Naive thymus-derived CD8-positive, alpha-beta T cell (primary cell): ENCODE results near the gene MYO15B. TPM values are rescaled to one million over a fixed set of nuclear protein-coding genes. Genes with fewer than 3 reads are reported as not detected.
"Not testable (repeated sequence)": the region's sequence is repeated elsewhere in the genome, so short reads cannot be mapped to it uniquely, and the experiment has no call there.

ENCODE experiments used
- ATAC-seq, 2 donors: fragments of 150-1000 bp; cut with Tn5 transposase in 1 of 2; sonication (Bioruptor Pico), chemical (Tn5 transposase) in 1 of 2; 1 replicate in 1 of 2; 2 replicates in 1 of 2; pipeline ENCODE4 v1.10.0; 2021; ENCODE audit warnings: mild to moderate bottlenecking in 2 of 2, moderate library complexity in 2 of 2
- POLR2A ChIA-PET: fragments of 350-600 bp; sonication (Branson Sonifier 250); formaldehyde crosslinking; loops from one replicate; lab custom pipeline; 2021; ENCODE audit warnings: antibody characterized with exemption; lab: Charles Lee
- DNase-seq, 10 donors: peaks; one replicate each; pipeline versions ENCODE4 v3.0.0 to v3.0.0-alpha.2; 2020 to 2022
- H3K27ac Mint-ChIP-seq, 10 donors: one replicate each; pipeline ENCODE4 v1.8.0; 2020 to 2022; ENCODE audit warnings: mild to moderate bottlenecking in 10 of 10, mixed read lengths in 10 of 10, moderate library complexity in 4 of 10, inconsistent platforms in 1 of 10
- H3K27me3 Mint-ChIP-seq, 5 donors: one replicate each; pipeline ENCODE4 v1.8.0; 2021 to 2022; ENCODE audit warnings: mixed read lengths in 5 of 5
- H3K36me3 Mint-ChIP-seq, 3 donors: one replicate each; pipeline ENCODE4 v1.8.0; 2020 to 2022; ENCODE audit warnings: mixed read lengths in 3 of 3, mild to moderate bottlenecking in 2 of 3, inconsistent platforms in 1 of 3
- H3K4me1 Mint-ChIP-seq, 4 donors: one replicate each; pipeline ENCODE4 v1.8.0; 2021 to 2022; ENCODE audit warnings: mixed read lengths in 4 of 4
- H3K4me3 Mint-ChIP-seq, 10 donors: one replicate each; pipeline ENCODE4 v1.8.0; 2020 to 2022; ENCODE audit warnings: mild to moderate bottlenecking in 10 of 10, mixed read lengths in 10 of 10, moderate library complexity in 6 of 10, inconsistent platforms in 1 of 10
- H3K9me3 Mint-ChIP-seq, 9 donors: one replicate each; pipeline ENCODE4 v1.8.0; 2020 to 2022; ENCODE audit warnings: mixed read lengths in 9 of 9, mild to moderate bottlenecking in 3 of 9, inconsistent platforms in 1 of 9, moderate library complexity in 1 of 9
- polyA plus RNA-seq, 3 donors: library from polyadenylated mRNA; unstranded; fragments of 300-500 nt; fragmentation: Illumina TruSeq; gene quantifications; one replicate each; pipeline ENCODE4 v1.2.3, GENCODE V29; 2021
- total RNA-seq, 8 experiments: library from RNA in 2 of 8; stranded (reverse) in 2 of 8; gene quantifications; one replicate each; pipeline ENCODE4 v1.2.3 and lab custom pipeline; 2021 to 2026

MYO15B gene
- total and polyA plus RNA-seq, 5 experiments from 2014 or later, result 1.9 to 418 (median 3.2) TPM

- Mint-ChIP-seq H3K27me3 (no peaks in the 10 kb centered on the region), H3K4me1 (peaks cover 3 to 20% (median 11%) of the 10 kb centered on the region in 4 donors), H3K36me3 (no peaks in the 10 kb centered on the region), H3K4me3 (peak overlapping the region; percentile 67 to 95 (median 81)), H3K27ac (peak overlapping the region in 8 of 10 donors; percentile 55 to 96 (median 88)), H3K9me3 (no peaks in the 10 kb centered on the region)
- DNase-seq (peak; percentile 89 to 98 (median 94)), ATAC-seq (peak; percentile 78 to 83)
- POLR2A ChIA-PET, result interaction anchor here (0.6 to 1.8 kb wide), 18 partner anchors 12 to 328 kb away, joined by 3 to 20 read pairs (median 4); partner anchors contain the start of genes GGA3, LLGL2, MIF4GD and MRPS7
These were observed 1.7 kb downstream of the MYO15B start for GRCh38 chr17:75589012-75589918.

- H3K4me3 Mint-ChIP-seq, result peak overlapping the region in 9 of 10 donors; percentile 15 to 75 (median 46)
- no peaks in the 10 kb centered on the region for H3K36me3 Mint-ChIP-seq
- H3K9me3 Mint-ChIP-seq, result no peaks in the 10 kb centered on the region
- POLR2A ChIA-PET, result interaction anchor here (0.6 to 1.5 kb wide), 6 partner anchors 9 to 328 kb away, joined by 3 to 4 read pairs (median 3); partner anchors contain the start of genes GGA3, LLGL2, MIF4GD and MRPS7
- no peak for DNase-seq
- ATAC-seq, result no peak
- H3K4me1 Mint-ChIP-seq, result peaks cover 3 to 20% (median 11%) of the 10 kb centered on the region in 4 donors
- H3K27ac Mint-ChIP-seq, result peak overlapping the region in 5 of 10 donors; percentile 27 to 75 (median 52)
- H3K27me3 Mint-ChIP-seq, result no peaks in the 10 kb centered on the region
These were observed 2.3 kb downstream of the MYO15B start for GRCh38 chr17:75589919-75590303.

- Mint-ChIP-seq H3K4me1 (peaks cover 3 to 20% (median 11%) of the 10 kb centered on the region in 4 donors), H3K36me3 (no peaks in the 10 kb centered on the region), H3K9me3 (no peaks in the 10 kb centered on the region), H3K27ac (peak overlapping the region in 9 of 10 donors; percentile 27 to 84 (median 69)), H3K27me3 (no peaks in the 10 kb centered on the region), H3K4me3 (peak overlapping the region; percentile 15 to 75 (median 42))
- DNase-seq, result no peak
- ATAC-seq, result no peak
- POLR2A ChIA-PET, result interaction anchor here (0.6 to 1.5 kb wide), 6 partner anchors 9 to 329 kb away, joined by 3 to 4 read pairs (median 3); partner anchors contain the start of genes GGA3, LLGL2, MIF4GD and MRPS7
These were observed 2.7 kb downstream of the MYO15B start for GRCh38 chr17:75590314-75590761.

GRCh38 chr17:75590849-75591721 lies 3.5 kb downstream of the MYO15B start:
- H3K36me3 Mint-ChIP-seq, result no peaks in the 10 kb centered on the region
- H3K9me3 Mint-ChIP-seq, result no peaks in the 10 kb centered on the region
- H3K27me3 Mint-ChIP-seq, result no peaks in the 10 kb centered on the region
- peak overlapping the region in 8 of 10 donors; percentile 33 to 84 (median 70) for H3K27ac Mint-ChIP-seq
- peak overlapping the region in 9 of 10 donors; percentile 22 to 76 (median 44) for H3K4me3 Mint-ChIP-seq
- POLR2A ChIA-PET, result interaction anchor here (0.8 to 1.1 kb wide), 3 partner anchors 10 to 185 kb away, joined by 3 read pairs; no protein-coding TSS in a partner anchor
- ATAC-seq, result no peak
- peaks cover 3 to 20% (median 11%) of the 10 kb centered on the region in 4 donors for H3K4me1 Mint-ChIP-seq
- no peak for DNase-seq

- H3K27me3 Mint-ChIP-seq, result no peaks in the 10 kb centered on the region
- peaks cover 3 to 18% (median 10%) of the 10 kb centered on the region in 4 donors for H3K4me1 Mint-ChIP-seq
- POLR2A ChIA-PET, result interaction anchor here (0.5 kb wide), 1 partner anchor 323 kb away, joined by 5 read pairs; no protein-coding TSS in a partner anchor
- H3K9me3 Mint-ChIP-seq, result no peaks in the 10 kb centered on the region
- peak overlapping the region in 3 of 10 donors; percentile 27 to 76 (median 40) for H3K27ac Mint-ChIP-seq
- H3K4me3 Mint-ChIP-seq, result no peak overlapping the region
- DNase-seq (no peak), ATAC-seq (no peak)
- no peaks in the 10 kb centered on the region for H3K36me3 Mint-ChIP-seq
These were observed 4.2 kb downstream of the MYO15B start for GRCh38 chr17:75591722-75592302.

- Mint-ChIP-seq H3K4me1 (peaks cover 3 to 14% (median 10%) of the 10 kb centered on the region in 4 donors), H3K36me3 (no peaks in the 10 kb centered on the region), H3K9me3 (no peaks in the 10 kb centered on the region), H3K27ac (peak overlapping the region in 1 of 10 donors; percentile 62), H3K27me3 (no peaks in the 10 kb centered on the region), H3K4me3 (no peak overlapping the region)
- POLR2A ChIA-PET, result no interaction called here
- DNase-seq (no peak), ATAC-seq (no peak)
These were observed 4.9 kb downstream of the MYO15B start for GRCh38 chr17:75592348-75593020.

- H3K27me3 Mint-ChIP-seq, ATAC-seq, H3K27ac Mint-ChIP-seq, POLR2A ChIA-PET, H3K4me3 Mint-ChIP-seq, DNase-seq, H3K9me3 Mint-ChIP-seq, H3K36me3 Mint-ChIP-seq: not testable (repeated sequence)
- peaks cover 3 to 11% (median 10%) of the 10 kb centered on the region in 4 donors for H3K4me1 Mint-ChIP-seq
These were observed 5.8 kb downstream of the MYO15B start for GRCh38 chr17:75593430-75593829.

- peak overlapping the region in 1 of 10 donors; percentile 59 for H3K27ac Mint-ChIP-seq
- no peak for ATAC-seq
- H3K9me3 Mint-ChIP-seq, result no peaks in the 10 kb centered on the region
- POLR2A ChIA-PET, result no interaction called here
- H3K27me3 Mint-ChIP-seq, result no peaks in the 10 kb centered on the region
- H3K4me3 Mint-ChIP-seq, result no peak overlapping the region
- no peaks in the 10 kb centered on the region for H3K36me3 Mint-ChIP-seq
- H3K4me1 Mint-ChIP-seq, result peaks cover 3 to 11% (median 10%) of the 10 kb centered on the region in 4 donors
- DNase-seq, result no peak
These were observed 7.1 kb downstream of the MYO15B start for GRCh38 chr17:75594499-75595283.

GRCh38 chr17:75595284-75595919 lies 7.8 kb downstream of the MYO15B start:
- Mint-ChIP-seq H3K4me1 (peaks cover 3 to 9% (median 7%) of the 10 kb centered on the region in 4 donors), H3K27ac (peak overlapping the region in 1 of 10 donors; percentile 59), H3K9me3 (no peaks in the 10 kb centered on the region), H3K36me3 (no peaks in the 10 kb centered on the region), H3K4me3 (no peak overlapping the region), H3K27me3 (no peaks in the 10 kb centered on the region)
- POLR2A ChIA-PET, result interaction anchor here (0.6 to 1.0 kb wide), 2 partner anchors 37 to 416 kb away, joined by 3 to 5 read pairs; no protein-coding TSS in a partner anchor
- no peak for DNase-seq
- ATAC-seq, result no peak

- H3K4me3 Mint-ChIP-seq, result no peak overlapping the region
- H3K36me3 Mint-ChIP-seq, result no peaks in the 10 kb centered on the region
- no peak for ATAC-seq
- H3K27me3 Mint-ChIP-seq, result no peaks in the 10 kb centered on the region
- POLR2A ChIA-PET, result interaction anchor here (0.6 to 1.0 kb wide), 2 partner anchors 37 to 417 kb away, joined by 3 to 5 read pairs; no protein-coding TSS in a partner anchor
- H3K9me3 Mint-ChIP-seq, result no peaks in the 10 kb centered on the region
- DNase-seq, result no peak
- peak overlapping the region in 1 of 10 donors; percentile 29 for H3K27ac Mint-ChIP-seq
- peaks cover 2 to 6% (median 4%) of the 10 kb centered on the region in 4 donors for H3K4me1 Mint-ChIP-seq
These were observed 8.3 kb downstream of the MYO15B start for GRCh38 chr17:75595920-75596313.
